GM18861 (cell line): Measurements from ENCODE around the gene INHBB.

ENCODE experiments used
- ATAC-seq: cut with Tn5 transposase; IDR thresholded peaks from one replicate; pipeline ENCODE4 v1.9.1; 2021; ENCODE audit not compliant: unreplicated experiment

Gene INHBB

DNA sequence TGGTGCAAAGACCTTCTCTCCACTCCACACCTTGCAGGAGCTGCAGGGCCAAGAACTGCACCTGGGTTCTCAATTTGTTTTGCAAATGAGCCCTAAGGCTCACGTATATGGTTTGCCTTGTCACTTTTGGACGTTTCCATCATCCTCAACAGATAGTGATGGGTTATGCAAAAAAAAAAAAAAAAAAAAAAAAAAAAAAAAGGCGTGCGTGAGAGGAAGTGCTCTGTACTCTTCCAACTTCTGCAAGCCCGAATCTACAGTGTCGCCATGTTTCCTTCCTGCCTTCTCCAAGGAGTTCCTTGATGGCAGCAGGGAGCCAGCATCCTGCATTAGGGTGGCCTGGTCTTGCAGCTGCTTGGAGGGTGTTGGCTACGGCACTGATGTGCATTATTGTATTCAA, 4.0 kb upstream of the INHBB start:
- ATAC-seq: no peak

DNA sequence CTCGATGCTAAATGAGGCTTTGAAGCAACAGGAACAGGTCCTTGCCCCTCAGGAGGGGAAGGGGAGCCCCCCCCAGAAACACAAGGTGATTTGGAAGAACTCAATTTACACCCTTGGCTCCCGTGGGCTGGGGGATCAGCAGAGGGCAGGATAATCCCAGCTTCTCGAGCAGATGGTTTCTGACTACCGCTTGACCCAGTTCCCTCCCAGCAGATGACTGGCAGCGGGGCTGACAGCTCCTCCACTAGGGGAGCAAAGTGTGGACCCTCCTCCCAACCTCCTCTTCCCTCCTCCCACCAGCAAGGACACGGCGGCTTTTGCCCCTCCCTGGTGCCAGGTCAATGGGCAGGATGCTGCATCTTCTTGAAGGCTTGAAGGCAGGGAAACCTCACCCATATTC, 3.5 kb upstream of the INHBB start:
- no peak for ATAC-seq

DNA sequence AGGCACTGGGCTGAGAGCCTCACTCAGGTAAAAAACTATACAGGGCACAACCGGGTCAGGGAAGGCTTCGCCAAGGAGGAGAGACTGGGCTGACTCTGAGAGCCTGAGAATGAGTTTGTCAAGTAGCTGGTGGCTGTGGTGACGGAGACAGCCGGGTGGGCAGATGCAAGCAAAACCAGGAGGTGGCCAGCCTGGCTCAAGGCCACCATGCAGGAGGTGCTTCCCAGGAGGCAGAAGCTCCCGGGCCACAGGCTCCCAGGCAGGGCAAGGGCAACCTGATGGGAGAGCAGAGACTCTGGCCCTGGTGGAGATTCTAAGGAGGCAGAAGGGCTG, 2.9 kb upstream of the INHBB start:
- no peak for ATAC-seq

DNA sequence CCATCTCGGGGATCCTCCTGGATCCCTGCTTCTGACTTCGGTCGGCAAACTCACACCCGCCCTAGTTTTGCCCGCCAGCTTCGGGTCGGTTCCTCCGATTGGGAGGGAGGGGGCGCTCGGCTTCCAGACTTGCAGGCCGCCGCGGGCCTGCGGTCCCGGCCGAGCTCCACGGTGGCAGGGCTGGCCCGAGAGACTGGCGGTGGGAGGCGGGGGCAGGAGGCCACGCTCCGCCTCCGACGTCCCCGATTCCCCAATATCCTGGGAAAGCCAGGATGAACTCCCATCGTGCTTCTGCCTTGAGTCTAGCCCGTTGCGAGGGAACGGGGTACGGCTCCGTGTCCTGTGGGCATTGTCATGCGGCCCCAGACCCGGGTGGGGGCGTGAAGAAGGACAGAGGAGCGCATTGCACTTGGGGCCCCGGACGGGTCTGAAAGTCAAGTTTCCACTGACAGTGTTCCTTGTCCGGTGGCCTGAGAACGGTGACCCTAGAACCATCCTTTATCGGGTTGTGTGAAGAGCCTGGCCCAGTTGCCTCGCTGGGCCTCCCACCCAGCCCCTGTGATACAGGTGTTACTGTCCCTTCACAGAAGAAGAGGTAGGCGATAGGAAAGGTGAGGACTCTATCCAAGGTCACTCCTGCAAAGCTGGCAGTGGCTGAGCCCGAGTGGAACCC, 2.4 kb upstream of the INHBB start:
- no peak for ATAC-seq

DNA sequence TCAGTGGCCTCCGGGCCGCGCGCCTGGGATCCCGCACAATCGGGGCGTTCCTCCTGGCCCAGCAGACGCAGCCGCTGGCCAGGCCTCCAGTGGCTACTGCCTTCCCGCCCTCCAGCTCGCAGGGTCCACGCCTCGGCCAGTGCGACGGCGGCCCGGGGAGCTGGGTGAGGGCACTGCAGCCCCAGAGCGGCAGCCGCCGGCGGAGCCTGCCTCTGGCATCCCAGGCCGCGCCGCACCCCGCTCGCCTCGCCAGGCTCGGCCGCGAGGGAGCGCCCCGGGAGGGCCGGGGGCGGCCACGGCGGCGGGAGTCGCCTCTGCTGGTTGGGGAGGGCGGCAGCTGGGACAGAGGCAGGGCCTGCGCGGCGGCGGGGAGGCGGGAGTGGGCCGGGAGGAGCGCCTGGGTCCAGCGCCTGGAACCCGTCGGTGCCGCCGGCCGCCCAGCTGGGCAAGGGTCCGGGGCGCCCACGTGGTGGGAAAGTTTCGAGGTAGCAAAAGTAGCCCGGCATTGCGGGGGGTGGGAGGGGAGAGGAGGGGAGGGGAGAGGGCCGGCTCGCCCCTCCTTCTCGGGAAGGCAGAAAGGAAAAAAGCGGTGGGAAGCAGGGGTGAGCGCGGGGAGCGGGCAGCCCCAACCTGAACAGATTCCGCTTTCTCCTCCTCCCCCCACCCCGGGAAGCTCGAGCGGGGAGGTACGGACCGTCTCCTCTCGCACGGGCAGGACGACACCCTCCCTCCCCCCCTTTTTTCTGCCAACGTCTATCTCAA, 1.5 kb upstream of the INHBB start:
- ATAC-seq: no peak

DNA sequence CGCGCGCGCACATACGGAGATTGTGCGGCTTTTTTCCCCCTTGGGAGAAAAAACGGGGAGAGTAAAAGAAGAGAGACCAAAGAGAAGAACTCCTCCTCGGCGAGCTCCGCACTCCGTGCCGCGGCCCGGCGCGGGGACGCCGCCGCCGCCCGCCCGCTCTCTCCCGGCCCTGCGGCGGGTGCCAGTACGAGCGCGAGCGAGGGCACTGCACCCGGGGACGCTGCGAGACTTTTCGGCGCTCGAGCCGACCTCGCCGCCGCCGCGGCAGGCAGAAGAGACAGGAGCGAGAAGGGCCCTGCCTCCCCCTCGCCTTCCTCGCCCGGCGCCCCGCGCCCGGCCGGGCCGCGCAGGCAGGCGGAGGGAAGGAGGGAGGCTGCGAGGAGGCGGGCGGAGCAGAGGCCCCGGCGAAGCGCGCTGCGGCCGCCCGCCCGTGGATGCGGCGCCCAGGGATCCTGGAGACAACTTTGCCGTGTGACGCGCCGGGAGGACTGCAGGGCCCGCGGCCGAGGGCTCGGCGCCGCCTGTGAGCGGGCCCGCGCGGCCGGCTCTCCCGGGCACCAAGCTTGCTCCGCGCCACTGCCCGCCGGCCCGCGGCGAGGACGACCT, 857 bp upstream of the INHBB start:
- ATAC-seq: no peak

DNA sequence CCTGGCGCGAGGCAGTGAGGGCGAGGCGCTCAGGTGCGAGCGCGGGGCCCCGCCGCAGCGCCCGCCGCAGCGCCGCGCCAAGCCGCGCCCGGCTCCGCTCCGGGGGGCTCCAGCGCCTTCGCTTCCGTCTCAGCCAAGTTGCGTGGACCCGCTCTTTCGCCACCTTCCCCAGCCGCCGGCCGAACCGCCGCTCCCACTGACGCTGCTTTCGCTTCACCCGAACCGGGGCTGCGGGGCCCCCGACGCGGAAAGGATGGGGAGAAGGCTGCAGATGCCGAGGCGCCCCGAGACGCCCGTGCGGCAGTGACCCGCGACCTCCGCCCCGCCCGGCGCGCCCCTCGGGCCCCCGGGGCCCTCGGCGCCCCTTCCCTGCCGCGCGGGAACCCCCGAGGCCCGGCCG, 328 bp upstream of the INHBB start:
- no peak for ATAC-seq

DNA sequence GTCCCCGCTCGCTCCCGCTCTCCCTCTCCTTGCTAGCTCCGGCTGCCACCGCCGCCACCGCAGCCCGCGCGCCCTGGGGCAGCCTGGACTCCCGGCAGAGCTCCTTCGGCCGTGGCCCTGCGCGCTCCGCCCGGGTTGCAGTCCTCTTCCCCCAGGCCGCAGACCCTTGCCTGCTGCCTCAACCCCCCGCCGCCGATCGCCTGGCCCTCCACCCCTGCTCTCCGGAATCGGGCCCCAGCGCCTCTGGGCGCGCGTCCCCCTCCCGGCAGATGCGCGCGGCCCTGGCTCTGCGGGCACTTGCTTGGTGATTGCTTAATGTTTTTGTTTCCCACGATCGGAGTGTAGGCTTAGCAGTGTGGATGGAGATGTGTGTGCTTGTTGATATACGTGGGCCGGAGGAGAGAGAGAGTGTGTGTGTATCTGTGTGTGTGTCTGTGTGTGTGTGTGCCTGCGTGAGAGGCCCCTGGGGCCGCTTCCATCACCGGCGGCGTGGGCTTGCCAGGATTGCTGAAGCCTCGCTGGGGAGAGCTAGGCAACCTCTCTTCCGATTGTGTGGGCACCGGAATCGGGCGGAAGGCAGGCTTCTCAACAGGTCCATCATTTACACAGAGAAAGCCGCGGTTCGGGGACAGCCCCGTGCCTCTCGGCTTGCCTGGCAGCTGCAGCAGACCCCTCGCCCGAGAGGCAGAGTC, 877 bp downstream of the INHBB start:
- no peak for ATAC-seq

DNA sequence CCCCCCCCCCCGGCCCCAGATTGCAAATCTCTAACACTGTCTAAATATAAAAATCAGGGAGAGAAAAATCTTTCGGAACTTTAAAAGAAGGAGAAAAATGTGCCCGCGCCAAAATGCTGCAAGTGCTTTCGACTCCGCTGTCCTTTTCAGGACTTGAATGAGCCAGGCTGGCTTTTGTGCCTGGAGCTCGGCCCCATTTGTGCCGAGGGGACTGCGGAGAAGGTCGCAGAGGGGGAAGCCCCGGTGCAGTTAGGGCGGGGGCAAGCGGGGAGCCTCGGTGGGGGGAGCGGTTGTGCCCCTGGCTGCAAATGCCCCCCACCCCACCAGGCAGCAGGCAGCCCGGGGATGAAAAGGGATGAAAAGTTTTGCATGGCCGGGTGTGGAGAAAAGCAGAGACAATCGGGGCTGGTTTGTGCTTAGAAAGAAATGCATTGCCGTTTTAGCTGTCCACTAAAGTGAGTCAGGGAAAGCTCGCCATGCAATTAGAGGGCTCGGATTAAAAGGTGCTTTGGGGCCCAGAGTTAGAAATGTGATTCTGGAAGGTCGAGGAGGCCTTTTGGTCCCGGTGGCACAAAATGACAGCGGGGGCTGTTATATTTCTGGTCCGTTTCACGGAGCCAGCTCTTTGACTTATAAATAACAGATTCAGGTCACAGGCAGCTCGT, 1.6 kb downstream of the INHBB start:
- ATAC-seq: no peak

DNA sequence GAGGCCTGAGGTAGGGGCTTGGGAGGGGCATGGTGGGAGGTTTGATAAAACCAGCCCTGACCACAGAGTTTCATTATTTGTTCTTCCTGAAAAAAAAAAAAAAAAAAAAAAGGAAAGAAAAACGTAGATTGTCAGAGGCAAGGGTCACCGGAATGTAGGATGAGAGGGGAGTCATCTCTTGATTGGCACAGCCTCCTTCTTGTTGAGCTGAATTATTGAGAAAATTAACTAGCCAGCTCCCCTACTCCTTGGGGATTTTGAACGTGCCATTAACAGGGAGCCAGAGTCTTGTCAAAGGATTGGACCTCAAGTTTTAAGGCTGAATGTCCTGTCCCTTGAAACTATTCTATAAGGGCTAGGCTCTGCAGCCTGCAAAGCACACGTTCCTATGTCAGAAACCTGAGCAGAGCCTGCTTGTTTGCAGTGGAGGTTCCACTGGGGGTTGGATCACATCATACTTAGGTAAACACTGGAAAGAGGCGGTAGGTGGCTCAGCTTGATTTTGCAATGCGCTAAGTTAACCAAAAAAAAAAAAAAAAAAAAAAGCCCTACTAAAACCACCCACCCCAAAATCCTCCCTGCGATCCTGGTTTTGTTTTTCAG, 2.3 kb downstream of the INHBB start:
- no peak for ATAC-seq

DNA sequence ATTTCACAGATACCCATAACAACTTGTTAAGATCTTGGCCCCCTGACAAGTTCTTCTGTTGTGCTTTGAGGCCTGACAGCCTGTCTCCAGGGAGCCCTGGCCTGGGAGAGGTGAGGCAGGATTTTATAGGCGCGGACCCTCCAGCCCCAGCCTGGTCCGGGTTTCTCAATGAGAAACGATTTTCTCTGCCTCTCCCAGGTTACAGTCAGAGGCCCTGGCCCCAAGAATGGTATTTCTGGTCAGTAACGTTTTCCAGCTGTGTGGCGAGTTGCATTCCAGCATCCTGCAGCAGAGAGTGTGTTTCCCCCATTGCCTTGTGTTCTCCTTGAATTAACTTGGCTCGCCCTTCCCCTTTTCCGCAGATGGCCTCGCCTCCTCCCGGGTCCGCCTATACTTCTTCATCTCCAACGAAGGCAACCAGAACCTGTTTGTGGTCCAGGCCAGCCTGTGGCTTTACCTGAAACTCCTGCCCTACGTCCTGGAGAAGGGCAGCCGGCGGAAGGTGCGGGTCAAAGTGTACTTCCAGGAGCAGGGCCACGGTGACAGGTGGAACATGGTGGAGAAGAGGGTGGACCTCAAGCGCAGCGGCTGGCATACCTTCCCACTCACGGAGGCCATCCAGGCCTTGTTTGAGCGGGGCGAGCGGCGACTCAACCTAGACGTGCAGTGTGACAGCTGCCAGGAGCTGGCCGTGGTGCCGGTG, 3.0 kb downstream of the INHBB start:
- no peak for ATAC-seq

DNA sequence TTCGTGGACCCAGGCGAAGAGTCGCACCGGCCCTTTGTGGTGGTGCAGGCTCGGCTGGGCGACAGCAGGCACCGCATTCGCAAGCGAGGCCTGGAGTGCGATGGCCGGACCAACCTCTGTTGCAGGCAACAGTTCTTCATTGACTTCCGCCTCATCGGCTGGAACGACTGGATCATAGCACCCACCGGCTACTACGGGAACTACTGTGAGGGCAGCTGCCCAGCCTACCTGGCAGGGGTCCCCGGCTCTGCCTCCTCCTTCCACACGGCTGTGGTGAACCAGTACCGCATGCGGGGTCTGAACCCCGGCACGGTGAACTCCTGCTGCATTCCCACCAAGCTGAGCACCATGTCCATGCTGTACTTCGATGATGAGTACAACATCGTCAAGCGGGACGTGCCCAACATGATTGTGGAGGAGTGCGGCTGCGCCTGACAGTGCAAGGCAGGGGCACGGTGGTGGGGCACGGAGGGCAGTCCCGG, 3.5 kb downstream of the INHBB start:
- ATAC-seq: no peak

DNA sequence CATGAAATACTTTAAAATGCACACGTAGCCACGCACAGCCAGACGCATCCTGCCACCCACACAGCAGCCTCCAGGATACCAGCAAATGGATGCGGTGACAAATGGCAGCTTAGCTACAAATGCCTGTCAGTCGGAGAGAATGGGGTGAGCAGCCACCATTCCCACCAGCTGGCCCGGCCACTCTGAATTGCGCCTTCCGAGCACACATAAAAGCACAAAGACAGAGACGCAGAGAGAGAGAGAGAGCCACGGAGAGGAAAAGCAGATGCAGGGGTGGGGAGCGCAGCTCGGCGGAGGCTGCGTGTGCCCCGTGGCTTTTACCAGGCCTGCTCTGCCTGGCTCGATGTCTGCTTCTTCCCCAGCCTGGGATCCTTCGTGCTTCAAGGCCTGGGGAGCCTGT, 4.1 kb downstream of the INHBB start:
- no peak for ATAC-seq

DNA sequence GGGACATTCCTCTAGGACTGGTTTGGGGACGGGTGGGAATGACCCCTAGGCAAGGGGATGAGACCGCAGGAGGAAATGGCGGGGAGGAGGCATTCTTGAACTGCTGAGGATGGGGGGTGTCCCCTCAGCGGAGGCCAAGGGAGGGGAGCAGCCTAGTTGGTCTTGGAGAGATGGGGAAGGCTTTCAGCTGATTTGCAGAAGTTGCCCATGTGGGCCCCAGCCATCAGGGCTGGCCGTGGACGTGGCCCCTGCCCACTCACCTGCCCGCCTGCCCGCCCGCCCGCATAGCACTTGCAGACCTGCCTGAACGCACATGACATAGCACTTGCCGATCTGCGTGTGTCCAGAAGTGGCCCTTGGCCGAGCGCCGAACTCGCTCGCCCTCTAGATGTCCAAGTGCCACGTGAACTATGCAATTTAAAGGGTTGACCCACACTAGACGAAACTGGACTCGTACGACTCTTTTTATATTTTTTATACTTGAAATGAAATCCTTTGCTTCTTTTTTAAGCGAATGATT, 4.9 kb downstream of the INHBB start:
- ATAC-seq: no peak

DNA sequence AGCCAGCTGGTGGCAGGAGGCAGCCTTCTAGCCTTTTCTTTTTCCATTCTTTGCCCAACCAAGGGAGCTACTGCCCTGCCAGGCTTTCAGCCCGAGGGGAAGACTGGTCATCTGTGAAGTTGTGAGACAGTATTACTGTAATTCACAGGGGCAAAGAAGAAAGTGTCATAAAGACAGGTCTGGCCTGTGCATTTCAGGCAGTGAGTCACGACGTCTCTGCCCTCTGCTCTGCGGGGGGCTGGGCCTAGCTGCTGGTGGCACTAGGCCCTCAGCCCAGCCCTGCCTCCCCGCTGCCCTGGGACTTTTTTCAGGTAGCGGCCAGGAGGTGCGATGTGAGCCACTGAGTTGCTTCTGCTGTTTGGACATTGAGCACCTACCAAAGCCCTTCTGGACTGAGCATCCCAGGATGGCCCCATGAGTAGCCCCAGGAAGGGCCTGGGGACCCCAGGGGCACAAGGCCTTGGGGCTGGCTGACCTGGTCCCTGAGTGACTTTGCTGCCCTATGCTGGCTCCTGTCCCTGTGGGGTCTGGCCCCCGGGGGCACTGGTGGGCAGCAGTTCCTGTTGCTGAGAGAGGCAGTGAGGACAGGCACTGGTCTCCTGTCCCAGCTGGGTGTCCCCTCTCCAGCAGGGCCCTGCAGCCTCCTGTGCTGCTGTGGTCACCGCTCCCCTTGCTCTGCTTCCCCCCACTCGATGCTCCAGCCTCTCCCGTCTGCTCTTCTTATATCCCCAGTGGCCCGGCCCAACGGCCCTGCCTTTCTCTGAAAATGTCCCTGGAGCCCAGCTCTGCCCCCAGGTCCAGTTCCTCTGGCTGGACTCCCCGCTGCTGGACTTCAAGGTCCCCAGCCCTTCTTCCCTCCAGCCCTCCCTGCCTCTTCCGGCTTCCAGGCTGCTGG, 7.0 kb downstream of the INHBB start:
- ATAC-seq: no peak

DNA sequence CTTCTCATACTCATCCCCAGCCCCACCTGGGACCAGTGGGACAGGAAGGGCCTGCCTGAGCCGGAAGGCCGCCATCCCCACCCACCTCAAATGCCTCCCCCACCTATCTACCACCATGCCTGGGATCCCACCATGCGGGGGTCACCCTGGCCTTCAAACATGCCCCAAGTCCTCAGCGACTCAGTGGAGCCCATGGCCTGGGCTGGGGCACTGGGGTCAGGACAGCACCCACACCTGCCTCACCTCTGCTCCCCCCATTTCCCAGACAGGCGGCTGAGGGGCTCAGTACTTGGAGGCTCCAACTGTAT, 7.6 kb downstream of the INHBB start:
- ATAC-seq: no peak

DNA sequence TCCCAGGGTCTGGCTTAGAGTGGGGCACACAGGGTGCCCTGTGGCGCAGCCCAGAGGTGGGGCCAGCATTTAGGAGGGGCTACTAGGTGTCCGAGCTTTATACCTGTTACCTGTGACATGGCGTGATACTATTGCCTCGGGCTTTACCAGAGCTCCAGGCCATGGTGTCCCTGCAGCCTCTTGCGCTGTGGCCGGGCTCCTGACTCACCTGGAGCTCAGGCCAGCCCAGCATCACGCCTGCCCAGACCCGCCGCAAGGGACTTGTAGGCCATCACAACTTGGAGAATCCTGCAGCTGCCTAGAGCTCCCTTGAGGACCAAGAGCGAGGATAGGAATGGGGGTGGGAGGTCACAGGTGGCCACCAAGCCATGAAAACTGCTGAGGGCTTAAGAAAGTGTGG, 8.0 kb downstream of the INHBB start:
- no peak for ATAC-seq

DNA sequence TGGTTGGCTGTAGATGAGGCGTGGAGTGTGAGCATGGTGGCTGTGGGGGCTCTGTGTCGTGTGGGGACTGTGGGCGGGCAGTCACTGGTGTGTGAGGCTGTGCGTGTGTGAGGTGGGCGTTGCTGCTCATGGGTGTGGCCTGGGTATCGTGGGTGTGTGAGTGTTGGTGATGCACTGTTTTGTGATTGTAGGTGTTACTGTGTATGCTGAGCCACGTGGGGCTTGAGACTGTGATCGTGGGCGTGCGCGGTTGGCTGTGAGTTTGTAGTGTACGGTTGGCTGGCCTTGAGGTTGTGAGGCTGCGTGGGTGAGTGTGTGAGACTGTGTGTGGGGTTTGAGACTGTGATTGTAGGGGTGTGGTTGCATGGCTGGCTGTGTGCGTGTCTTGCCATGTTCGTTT, 8.5 kb downstream of the INHBB start:
- no peak for ATAC-seq
